ENCODE data around the gene ALDH1L1. TPM values are rescaled to one million over a fixed set of nuclear protein-coding genes. Genes with fewer than 3 reads are reported as not detected.
"Not testable (repeated sequence)": the region's sequence is repeated elsewhere in the genome, so short reads cannot be mapped to it uniquely, and the experiment has no call there.

The ALDH1L1 gene
- total RNA-seq, 1 experiment from 2014 or later, result not detected

DNA sequence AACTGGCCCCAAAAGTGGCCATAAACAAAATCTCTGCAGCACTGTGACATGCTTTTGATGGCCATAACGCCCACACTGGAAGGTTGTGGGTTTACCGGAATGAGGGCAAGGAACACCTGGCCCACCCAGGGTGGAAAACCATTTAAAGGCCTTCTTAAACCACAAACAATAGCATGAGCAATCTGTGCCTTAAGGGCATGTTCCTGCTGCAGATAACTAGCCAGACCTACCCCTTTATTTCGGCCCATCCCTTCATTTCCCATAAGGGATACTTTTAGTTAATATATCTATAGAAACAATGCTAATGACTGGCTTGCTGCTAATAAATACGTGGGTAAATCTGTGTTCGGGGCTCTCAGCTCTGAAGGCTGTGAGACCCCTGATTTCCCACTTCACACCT, 88.3 kb downstream of the ALDH1L1 start:
- not testable (repeated sequence) for H3K9me3 ChIP-seq (ENCODE audit: low read length); H3K9me2 ChIP-seq (replicated peaks; ENCODE audit: insufficient read depth, low read length); H3K4me3 ChIP-seq (ENCODE audit: low read length); H3K27me3 ChIP-seq (ENCODE audit: low read length); H3K9ac ChIP-seq (ENCODE audit: low read length); H3K27ac ChIP-seq (ENCODE audit: low read length); H3K79me2 ChIP-seq (ENCODE audit: low read length); DNase-seq; H3K4me1 ChIP-seq (ENCODE audit: low read length); H4K20me1 ChIP-seq (ENCODE audit: insufficient read depth, low read depth, low read length); H2AFZ ChIP-seq (ENCODE audit: low read length); H3K36me3 ChIP-seq (ENCODE audit: insufficient read depth, low read length); H3K4me2 ChIP-seq (ENCODE audit: low read depth, low read length, poor library complexity, severe bottlenecking)

DNA sequence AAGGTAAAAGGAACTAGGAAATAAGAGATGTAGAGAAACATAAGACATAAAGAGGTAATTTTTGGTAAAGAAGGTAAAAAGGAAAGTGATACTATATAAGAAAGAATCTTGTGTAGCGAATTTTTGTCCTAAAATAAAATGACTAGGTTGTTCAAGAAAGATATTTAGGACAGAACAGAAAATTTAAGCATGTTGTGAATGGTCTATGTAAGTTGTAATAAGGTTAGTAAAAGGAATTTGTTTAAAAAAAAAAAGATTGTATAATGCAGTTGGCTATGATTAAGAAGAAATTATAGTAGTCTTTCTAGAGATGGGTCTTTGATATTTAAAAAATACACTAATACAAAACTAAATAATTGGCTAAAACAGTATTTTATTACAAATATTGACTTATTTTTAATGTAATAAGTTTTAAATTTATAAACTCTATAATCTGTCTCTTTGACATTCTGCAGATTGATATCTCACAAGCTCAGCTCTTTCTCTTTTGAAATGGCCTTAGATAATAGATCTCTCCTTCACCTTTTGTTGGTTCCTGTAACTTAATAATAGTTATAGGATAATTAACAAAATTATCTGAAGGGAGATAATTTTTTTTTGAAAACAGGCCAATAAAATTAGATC, 92.7 kb downstream of the ALDH1L1 start:
- Histone ChIP-seq H3K9me2 (replicated peaks; ENCODE audit: insufficient read depth, low read length) (no peaks in the 10 kb centered on the region), H3K4me2 (ENCODE audit: low read depth, low read length, poor library complexity, severe bottlenecking) (no peak overlapping the region), H3K4me3 (ENCODE audit: low read length) (no peak overlapping the region), H4K20me1 (ENCODE audit: insufficient read depth, low read depth, low read length) (no peaks in the 10 kb centered on the region), H3K9ac (ENCODE audit: low read length) (no peak overlapping the region), H3K79me2 (ENCODE audit: low read length) (no peaks in the 10 kb centered on the region), H3K36me3 (ENCODE audit: insufficient read depth, low read length) (no peaks in the 10 kb centered on the region), H3K27me3 (ENCODE audit: low read length) (no peaks in the 10 kb centered on the region), H3K27ac (ENCODE audit: low read length) (no peak overlapping the region), H2AFZ (ENCODE audit: low read length) (no peak overlapping the region), H3K9me3 (ENCODE audit: low read length) (peaks cover 8% of the 10 kb centered on the region), H3K4me1 (ENCODE audit: low read length) (peaks cover 14% of the 10 kb centered on the region)
- no peak for DNase-seq

- peaks cover 14% of the 10 kb centered on the region for H3K4me1 ChIP-seq (ENCODE audit: low read length)
- H3K9ac ChIP-seq (ENCODE audit: low read length), result no peak overlapping the region
- H3K79me2 ChIP-seq (ENCODE audit: low read length), result no peaks in the 10 kb centered on the region
- no peaks in the 10 kb centered on the region for H3K36me3 ChIP-seq (ENCODE audit: insufficient read depth, low read length)
- no peak overlapping the region for H3K4me2 ChIP-seq (ENCODE audit: low read depth, low read length, poor library complexity, severe bottlenecking)
- H3K9me2 ChIP-seq (replicated peaks; ENCODE audit: insufficient read depth, low read length), result no peaks in the 10 kb centered on the region
- no peak overlapping the region for H3K4me3 ChIP-seq (ENCODE audit: low read length)
- peaks cover 8% of the 10 kb centered on the region for H3K9me3 ChIP-seq (ENCODE audit: low read length)
- no peaks in the 10 kb centered on the region for H3K27me3 ChIP-seq (ENCODE audit: low read length)
- H2AFZ ChIP-seq (ENCODE audit: low read length), result no peak overlapping the region
- H4K20me1 ChIP-seq (ENCODE audit: insufficient read depth, low read depth, low read length), result no peaks in the 10 kb centered on the region
- DNase-seq, result no peak
- H3K27ac ChIP-seq (ENCODE audit: low read length), result no peak overlapping the region
Measured at GRCh38 chr3:126085841-126086240, 94.5 kb downstream of the ALDH1L1 start.

DNA sequence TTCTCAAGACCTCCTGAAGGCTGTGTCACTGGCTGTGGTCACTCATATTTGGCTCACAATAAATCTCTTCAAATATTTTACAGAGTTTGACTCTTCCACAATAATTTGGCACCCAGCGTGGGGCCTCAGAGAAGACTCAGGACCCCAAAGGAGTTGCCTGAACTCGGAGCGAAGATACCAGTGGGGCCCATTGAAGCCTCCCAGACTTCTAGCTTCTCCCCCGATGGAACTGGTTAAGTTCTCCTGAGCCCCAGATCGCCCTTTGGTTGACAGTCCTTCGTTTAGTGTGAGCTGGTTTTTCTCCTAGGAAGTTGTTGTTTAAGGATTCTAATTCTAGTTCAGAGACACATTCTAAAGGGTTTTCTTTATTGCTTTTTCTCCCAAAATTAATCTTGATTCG, 95.1 kb downstream of the ALDH1L1 start:
- no peak overlapping the region for H3K4me2 ChIP-seq (ENCODE audit: low read depth, low read length, poor library complexity, severe bottlenecking)
- H3K4me1 ChIP-seq (ENCODE audit: low read length), result peaks cover 14% of the 10 kb centered on the region
- H3K79me2 ChIP-seq (ENCODE audit: low read length), result no peaks in the 10 kb centered on the region
- peaks cover 8% of the 10 kb centered on the region for H3K9me3 ChIP-seq (ENCODE audit: low read length)
- DNase-seq, result no peak
- H3K9ac ChIP-seq (ENCODE audit: low read length), result no peak overlapping the region
- no peaks in the 10 kb centered on the region for H3K36me3 ChIP-seq (ENCODE audit: insufficient read depth, low read length)
- H3K4me3 ChIP-seq (ENCODE audit: low read length), result no peak overlapping the region; the same call in 1 of the 2 replicates
- no peaks in the 10 kb centered on the region for H3K9me2 ChIP-seq (replicated peaks; ENCODE audit: insufficient read depth, low read length)
- H4K20me1 ChIP-seq (ENCODE audit: insufficient read depth, low read depth, low read length), result no peaks in the 10 kb centered on the region
- H2AFZ ChIP-seq (ENCODE audit: low read length), result no peak overlapping the region
- H3K27me3 ChIP-seq (ENCODE audit: low read length), result no peaks in the 10 kb centered on the region
- no peak overlapping the region for H3K27ac ChIP-seq (ENCODE audit: low read length)

DNA sequence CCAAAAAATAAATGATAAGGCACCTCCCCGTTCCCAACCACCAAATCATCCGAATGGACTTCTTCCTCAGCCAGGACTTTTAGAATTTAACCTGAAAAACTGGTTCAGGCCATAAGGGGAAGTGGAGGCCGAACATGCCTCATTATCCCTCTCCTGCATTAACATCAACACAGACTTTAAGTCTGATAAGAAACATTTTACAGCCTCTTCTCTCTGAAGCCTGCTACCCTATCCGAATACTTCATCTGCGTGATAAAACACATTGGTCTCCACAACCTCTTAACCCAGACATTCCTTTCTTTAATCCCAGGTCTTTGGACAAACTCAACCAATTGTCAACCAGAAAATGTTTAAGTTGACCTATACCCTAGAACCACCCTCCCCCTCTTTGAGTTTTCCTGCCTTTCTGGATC, 95.6 kb downstream of the ALDH1L1 start:
- Histone ChIP-seq H3K9me2 (replicated peaks; ENCODE audit: insufficient read depth, low read length) (no peaks in the 10 kb centered on the region), H3K9me3 (ENCODE audit: low read length) (peaks cover 8% of the 10 kb centered on the region)

GRCh38 chr3:126083913-126084767, 96.2 kb downstream of the ALDH1L1 start, which contains the start of gene SLC41A3:
SLC41A3 (minus strand) TSS chr3:126084124; CDS start chr3:126068219, 15,905 bp downstream.
- Histone ChIP-seq H3K79me2 (ENCODE audit: low read length) (no peaks in the 10 kb centered on the region), H3K4me1 (ENCODE audit: low read length) (peaks cover 14% of the 10 kb centered on the region), H3K36me3 (ENCODE audit: insufficient read depth, low read length) (no peaks in the 10 kb centered on the region), H3K4me3 (ENCODE audit: low read length) (peak within 1 kb of the TSS; percentile 84), H3K9me2 (replicated peaks; ENCODE audit: insufficient read depth, low read length) (no peaks in the 10 kb centered on the region), H2AFZ (ENCODE audit: low read length) (peak within 1 kb of the TSS; percentile 75), H3K4me2 (ENCODE audit: low read depth, low read length, poor library complexity, severe bottlenecking) (peak within 1 kb of the TSS; percentile 82), H3K9me3 (ENCODE audit: low read length) (peaks cover 8% of the 10 kb centered on the region), H3K27me3 (ENCODE audit: low read length) (no peaks in the 10 kb centered on the region), H3K27ac (ENCODE audit: low read length) (no peak within 1 kb of the TSS), H3K9ac (ENCODE audit: low read length) (peak within 1 kb of the TSS; percentile 80), H4K20me1 (ENCODE audit: insufficient read depth, low read depth, low read length) (no peaks in the 10 kb centered on the region)
- DNase-seq, result peak; percentile 92

More for the DNA sequence above, 95.6 kb downstream of the ALDH1L1 start:
- peak overlapping the region; percentile 82 for H3K4me2 ChIP-seq (ENCODE audit: low read depth, low read length, poor library complexity, severe bottlenecking)
- H2AFZ ChIP-seq (ENCODE audit: low read length), result no peak overlapping the region
- H4K20me1 ChIP-seq (ENCODE audit: insufficient read depth, low read depth, low read length), result no peaks in the 10 kb centered on the region
- H3K36me3 ChIP-seq (ENCODE audit: insufficient read depth, low read length), result no peaks in the 10 kb centered on the region
- H3K4me1 ChIP-seq (ENCODE audit: low read length), result peaks cover 14% of the 10 kb centered on the region
- H3K27ac ChIP-seq (ENCODE audit: low read length), result no peak overlapping the region
- H3K9ac ChIP-seq (ENCODE audit: low read length), result peak overlapping the region; percentile 80
- H3K27me3 ChIP-seq (ENCODE audit: low read length), result no peaks in the 10 kb centered on the region
- peak overlapping the region; percentile 84 for H3K4me3 ChIP-seq (ENCODE audit: low read length)
- DNase-seq, result no peak
- H3K79me2 ChIP-seq (ENCODE audit: low read length), result no peaks in the 10 kb centered on the region

DNA sequence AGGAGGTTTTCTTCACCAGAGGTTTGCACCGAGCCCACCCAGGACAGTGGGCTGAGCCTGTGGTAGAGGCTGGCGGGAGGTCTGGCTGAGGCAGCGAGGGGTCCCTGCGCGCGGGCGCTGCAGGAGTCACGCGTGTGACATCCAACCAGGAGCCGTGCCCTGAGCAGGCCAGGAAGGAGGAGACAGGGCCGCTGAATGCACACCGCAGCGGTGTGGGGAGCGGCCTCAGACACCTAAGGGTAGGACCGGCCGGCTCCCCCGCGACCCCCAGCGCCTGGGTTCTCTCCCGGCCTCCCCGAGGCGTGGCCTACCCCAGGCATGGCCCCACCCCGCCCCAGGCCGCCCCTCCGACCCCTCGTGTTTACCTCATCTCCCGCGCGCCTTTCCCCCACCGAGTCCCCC, 96.9 kb downstream of the ALDH1L1 start:
- peak overlapping the region; percentile 39; the same call in 1 of the 2 replicates for H2AFZ ChIP-seq (ENCODE audit: low read length)
- peaks cover 8% of the 10 kb centered on the region; the same call in 1 of the 2 replicates for H3K9me3 ChIP-seq (ENCODE audit: low read length)
- peak overlapping the region; percentile 80 for H3K9ac ChIP-seq (ENCODE audit: low read length)

DNA sequence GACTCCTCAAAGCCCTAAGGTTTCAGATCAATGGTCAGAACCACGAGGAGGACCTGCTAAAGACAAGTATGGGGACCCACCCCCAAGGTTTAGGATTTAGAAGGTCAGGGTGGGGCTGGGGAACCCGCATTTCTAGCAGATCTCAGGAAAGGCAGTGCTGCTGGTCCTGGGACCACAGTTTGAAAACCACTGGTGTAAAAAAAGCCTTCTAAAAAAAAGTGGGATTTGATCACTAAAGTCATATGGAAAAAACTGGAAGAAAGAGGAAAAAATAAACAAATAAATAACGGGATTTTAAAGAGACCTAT, 97.3 kb downstream of the ALDH1L1 start:
- Histone ChIP-seq H3K27ac (ENCODE audit: low read length) (no peak overlapping the region), H3K4me1 (ENCODE audit: low read length) (peaks cover 14% of the 10 kb centered on the region), H4K20me1 (ENCODE audit: insufficient read depth, low read depth, low read length) (no peaks in the 10 kb centered on the region), H3K36me3 (ENCODE audit: insufficient read depth, low read length) (no peaks in the 10 kb centered on the region), H3K4me3 (ENCODE audit: low read length) (peak overlapping the region; percentile 84), H3K9me2 (replicated peaks; ENCODE audit: insufficient read depth, low read length) (no peaks in the 10 kb centered on the region), H3K27me3 (ENCODE audit: low read length) (no peaks in the 10 kb centered on the region), H2AFZ (ENCODE audit: low read length) (peak overlapping the region; percentile 39; the same call in 1 of the 2 replicates), H3K9ac (ENCODE audit: low read length) (peak overlapping the region; percentile 80), H3K79me2 (ENCODE audit: low read length) (no peaks in the 10 kb centered on the region), H3K9me3 (ENCODE audit: low read length) (peaks cover 6% of the 10 kb centered on the region; the same call in 1 of the 2 replicates), H3K4me2 (ENCODE audit: low read depth, low read length, poor library complexity, severe bottlenecking) (peak overlapping the region; percentile 82)
- DNase-seq, result peak; percentile 47

More for the DNA sequence above, 96.9 kb downstream of the ALDH1L1 start:
- Histone ChIP-seq H4K20me1 (ENCODE audit: insufficient read depth, low read depth, low read length) (no peaks in the 10 kb centered on the region), H3K4me2 (ENCODE audit: low read depth, low read length, poor library complexity, severe bottlenecking) (peak overlapping the region; percentile 82), H3K9me2 (replicated peaks; ENCODE audit: insufficient read depth, low read length) (no peaks in the 10 kb centered on the region), H3K4me3 (ENCODE audit: low read length) (peak overlapping the region; percentile 84), H3K36me3 (ENCODE audit: insufficient read depth, low read length) (no peaks in the 10 kb centered on the region), H3K27me3 (ENCODE audit: low read length) (no peaks in the 10 kb centered on the region), H3K4me1 (ENCODE audit: low read length) (peaks cover 14% of the 10 kb centered on the region), H3K79me2 (ENCODE audit: low read length) (no peaks in the 10 kb centered on the region), H3K27ac (ENCODE audit: low read length) (no peak overlapping the region)
- peak; percentile 79 for DNase-seq
